GM18505 (cell line): ENCODE measurements around the gene ZDHHC3.

Source experiments
- ATAC-seq: cut with Tn5 transposase; IDR thresholded peaks from one replicate; pipeline ENCODE4 v1.9.1; 2021; ENCODE audit not compliant: unreplicated experiment
- POLR2A ChIP-seq: IDR thresholded peaks from 4 replicates; pipeline ENCODE4 v1.6.1; 2011; ENCODE audit warnings: borderline replicate concordance; ENCODE audit not compliant: insufficient read depth, insufficient read length; ENCODE audit errors: extremely low read depth

The ZDHHC3 gene

DNA sequence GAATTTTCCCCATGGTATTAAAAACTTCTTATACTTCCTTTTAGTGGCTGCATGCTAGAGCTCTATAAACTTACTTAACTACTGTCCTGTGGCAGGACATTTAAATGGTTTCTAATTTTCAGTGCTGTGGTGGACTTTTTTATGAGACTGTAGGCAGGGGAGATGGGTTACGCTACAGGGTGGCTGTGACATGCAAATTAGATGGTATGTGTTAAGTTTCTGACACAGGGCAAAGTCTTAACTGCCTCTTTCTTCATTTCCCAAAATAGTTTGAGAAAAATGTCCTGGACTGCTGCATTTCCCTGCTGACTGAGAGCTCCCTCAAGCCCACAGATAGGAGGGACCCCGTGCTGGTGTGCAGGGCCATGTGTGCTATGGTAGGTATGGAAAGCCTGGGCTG, 79.5 kb downstream of the ZDHHC3 start:
- ATAC-seq = no peak

GRCh38 chr3:44894485-44894884, 81.5 kb downstream of the ZDHHC3 start:
- ATAC-seq = no peak

More for the DNA sequence above, 79.5 kb downstream of the ZDHHC3 start:
- no peak for TF ChIP-seq POLR2A

DNA sequence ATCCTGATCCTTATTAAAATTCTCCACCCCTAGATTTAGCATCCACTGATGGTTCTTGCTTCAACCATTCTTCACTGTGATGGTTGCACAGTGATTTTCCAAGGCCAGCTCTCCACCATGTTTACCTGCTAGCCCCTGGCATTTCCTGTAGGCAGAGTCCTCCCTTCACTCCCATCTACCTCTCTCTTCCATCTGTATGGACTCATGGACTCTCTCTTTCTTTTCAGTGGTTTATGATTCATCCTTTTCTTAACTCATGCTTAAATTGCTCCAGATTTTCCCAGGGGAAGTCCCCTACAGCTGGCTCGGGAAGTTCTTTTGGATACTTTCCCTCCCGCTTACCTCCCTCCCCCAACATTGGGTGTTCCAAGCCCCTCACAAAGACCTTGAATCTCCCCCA, 82.9 kb downstream of the ZDHHC3 start:
- ATAC-seq = no peak
- TF ChIP-seq POLR2A = no peak

More at GRCh38 chr3:44894485-44894884, 81.5 kb downstream of the ZDHHC3 start:
- TF ChIP-seq POLR2A = no peak

DNA sequence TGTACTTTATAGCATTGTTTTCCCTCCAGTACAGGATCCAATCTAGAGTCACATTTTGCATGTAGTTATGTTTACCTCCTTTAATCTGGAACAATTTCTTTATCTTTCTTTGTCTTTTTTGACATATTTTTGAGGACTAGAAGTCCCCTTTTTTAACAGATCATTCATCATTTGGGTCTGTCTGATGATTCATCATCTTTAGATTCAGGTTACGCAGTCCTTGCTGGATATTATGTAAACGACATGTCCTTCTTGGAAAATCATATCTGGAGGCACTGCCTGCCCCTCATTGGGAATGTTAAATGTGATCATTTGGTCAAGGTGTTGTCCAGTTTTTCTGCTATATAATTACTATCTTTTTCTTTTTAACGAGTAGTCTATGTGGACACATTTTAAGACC, 83.3 kb downstream of the ZDHHC3 start:
- ATAC-seq = no peak
- no peak for TF ChIP-seq POLR2A

GRCh38 chr3:44890852-44891251, 85.1 kb downstream of the ZDHHC3 start:
- TF ChIP-seq POLR2A = no peak
- no peak for ATAC-seq

DNA sequence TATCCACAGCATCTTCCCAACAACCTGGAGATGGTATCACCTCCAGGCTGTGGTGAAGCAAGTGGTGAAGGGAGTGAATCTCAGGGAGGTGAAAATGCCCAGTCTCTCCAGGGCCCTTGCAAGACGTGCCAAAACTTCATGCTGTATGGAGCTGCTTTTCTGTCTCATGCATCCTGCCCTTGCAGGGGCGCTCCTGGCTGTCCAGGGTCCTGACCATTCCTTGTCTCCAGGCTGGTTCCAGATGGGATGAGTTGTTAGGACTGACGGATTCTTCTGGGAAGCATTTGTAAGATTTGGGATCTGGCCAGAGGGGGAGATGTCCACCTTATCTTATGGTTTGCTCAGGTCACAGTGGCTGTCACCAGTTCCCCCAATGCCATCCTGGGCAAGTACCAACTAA, 85.7 kb downstream of the ZDHHC3 start:
- no peak for TF ChIP-seq POLR2A
- ATAC-seq = no peak

DNA sequence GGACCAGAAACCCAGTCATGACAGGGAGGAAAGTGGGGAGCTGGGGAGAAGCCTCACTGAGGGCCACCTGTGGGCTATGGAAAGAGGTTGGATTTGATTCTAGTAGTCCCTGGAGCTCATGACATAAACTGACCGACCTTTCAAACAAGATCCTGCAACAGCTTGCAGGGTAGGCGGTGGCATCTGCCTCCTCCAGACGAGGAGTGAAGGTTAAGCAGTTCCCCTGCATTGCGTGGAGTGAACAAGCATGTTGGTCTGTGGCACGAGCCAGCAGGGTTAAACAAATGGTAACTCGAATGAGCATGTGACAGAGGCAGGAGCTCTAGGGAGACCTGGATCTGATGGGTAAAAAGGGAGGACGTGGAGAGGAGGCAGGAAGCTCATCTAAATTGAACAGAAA, 88.9 kb downstream of the ZDHHC3 start:
- TF ChIP-seq POLR2A = no peak

DNA sequence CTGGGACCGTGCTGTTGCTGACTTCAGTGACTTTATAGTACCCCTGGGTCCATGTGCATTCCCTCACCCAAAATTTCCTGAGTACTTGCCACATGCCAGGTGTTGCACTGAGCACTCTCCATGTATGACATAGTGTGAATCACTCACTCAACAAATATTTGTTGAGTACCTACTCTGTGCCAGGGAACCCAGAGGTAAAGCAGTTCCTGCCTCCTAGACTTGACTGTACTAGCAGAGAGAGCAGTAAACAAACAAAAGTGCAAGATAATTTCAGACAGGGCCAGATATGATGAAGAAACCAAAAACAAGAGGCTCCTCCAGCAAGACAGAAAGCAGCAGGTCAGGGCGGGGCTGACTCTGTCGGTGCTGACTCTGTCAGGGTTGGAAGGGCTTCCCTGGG, 89.4 kb downstream of the ZDHHC3 start:
- no peak for TF ChIP-seq POLR2A

More for the DNA sequence above, 88.9 kb downstream of the ZDHHC3 start:
- no peak for ATAC-seq

DNA sequence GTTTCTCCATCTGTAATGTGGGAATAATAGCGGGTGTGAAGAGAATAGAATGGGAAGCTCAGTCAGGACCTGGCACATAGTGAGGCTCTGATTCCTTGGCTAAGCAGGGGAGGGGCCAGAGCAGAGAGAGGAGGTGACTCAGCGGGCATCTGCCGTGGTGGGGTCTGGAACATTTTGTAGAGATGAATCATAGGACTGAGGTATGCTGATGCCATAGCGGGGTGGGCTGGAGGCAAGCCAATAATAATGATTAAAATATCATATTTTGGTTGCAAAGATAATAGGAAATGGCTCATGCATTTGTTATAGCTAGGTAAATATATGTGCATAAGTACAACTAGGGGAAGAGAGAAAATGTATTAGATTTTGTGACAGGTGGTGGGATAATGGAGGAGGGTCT, 90.4 kb downstream of the ZDHHC3 start:
- no peak for ATAC-seq
- no peak for TF ChIP-seq POLR2A

More for the DNA sequence above, 89.4 kb downstream of the ZDHHC3 start:
- no peak for ATAC-seq

DNA sequence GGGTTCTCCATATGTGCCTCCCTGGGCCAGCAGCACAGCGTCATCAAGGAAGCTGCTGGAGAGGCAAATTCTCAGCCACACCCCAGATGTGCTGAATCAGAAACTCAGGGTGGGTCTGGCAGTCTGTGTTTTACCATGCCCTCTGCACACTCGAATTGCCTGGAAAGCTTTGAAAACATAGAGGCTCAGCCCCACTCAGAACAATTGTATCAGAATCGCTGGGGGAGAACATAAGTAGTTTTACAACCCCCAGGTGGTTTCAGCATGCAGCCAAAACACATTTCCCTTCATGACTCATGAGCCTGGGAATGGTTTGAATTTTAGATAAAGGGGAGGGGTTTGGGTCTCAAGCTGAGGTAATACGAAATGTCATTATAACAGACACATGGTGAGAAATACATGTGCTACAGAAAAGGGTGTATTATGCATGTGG, 92.0 kb downstream of the ZDHHC3 start:
- ATAC-seq = no peak
- no peak for TF ChIP-seq POLR2A

GRCh38 chr3:44883213-44883955, 92.6 kb downstream of the ZDHHC3 start:
- ATAC-seq = no peak

DNA sequence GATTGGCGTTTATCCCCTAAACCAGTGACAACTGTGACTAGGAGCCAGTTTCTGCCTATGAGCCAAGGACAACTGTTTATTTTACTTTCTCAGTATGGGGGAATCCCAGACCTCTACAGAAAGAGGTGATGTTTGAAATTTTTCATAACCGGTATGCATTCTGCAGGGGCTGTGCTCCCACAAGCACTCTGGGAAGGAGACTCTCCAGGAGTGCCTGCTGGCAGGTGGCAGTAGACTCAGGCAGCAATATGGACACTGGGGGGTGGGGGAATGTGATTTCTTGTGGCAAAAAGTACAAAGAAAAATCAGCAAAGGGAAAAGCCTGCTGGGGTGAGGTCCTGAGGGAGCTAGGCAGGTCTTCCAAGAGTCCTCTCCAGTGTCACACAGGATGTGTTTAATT, 95.7 kb downstream of the ZDHHC3 start:
- ATAC-seq = no peak
- TF ChIP-seq POLR2A = no peak

More at GRCh38 chr3:44883213-44883955, 92.6 kb downstream of the ZDHHC3 start:
- TF ChIP-seq POLR2A = no peak

DNA sequence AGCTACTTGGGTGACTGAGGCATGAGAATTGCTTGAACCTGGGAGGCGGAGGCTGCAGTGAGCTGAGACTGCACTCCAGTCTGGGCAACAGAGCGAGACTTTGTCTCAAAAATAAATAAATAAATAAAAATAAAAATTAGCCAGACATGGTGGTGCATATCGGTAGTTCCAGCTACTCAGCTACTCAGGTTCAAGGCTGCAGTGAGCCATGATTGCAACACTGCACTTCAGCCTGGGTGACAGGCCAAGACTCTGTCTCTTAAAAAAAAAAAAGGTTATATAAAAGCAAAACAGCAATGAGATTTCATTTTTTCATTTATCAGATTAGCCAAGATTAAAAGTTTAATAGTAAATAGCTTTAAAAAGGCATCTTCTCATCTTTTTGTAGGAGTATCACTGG, 98.6 kb downstream of the ZDHHC3 start:
- no peak for TF ChIP-seq POLR2A
- no peak for ATAC-seq

- ATAC-seq = no peak
- no peak for TF ChIP-seq POLR2A
Measured at GRCh38 chr3:44875596-44875995, 100.4 kb downstream of the ZDHHC3 start.
